Measurements from ENCODE around the gene DISC1.
"Not testable (repeated sequence)": the region's sequence is repeated elsewhere in the genome, so short reads cannot be mapped to it uniquely, and the experiment has no call there.

GRCh38 chr1:231625042-231625441, 1.5 kb upstream of the DISC1 start:
- not testable (repeated sequence) for TF ChIP-seq POLR2A (IDR thresholded peaks at IDR 0.05; ENCODE audit: low read depth, low read length); POU2F2 (IDR thresholded peaks at IDR 0.05; ENCODE audit: low read depth, low read length); PAX5 (IDR thresholded peaks at IDR 0.05; ENCODE audit: insufficient read depth, low read length, severe bottlenecking); TAF1 (IDR thresholded peaks at IDR 0.05; ENCODE audit: low read depth, low read length); POLR2AphosphoS5 (IDR thresholded peaks at IDR 0.05; ENCODE audit: low read depth, low read length); SPI1 (IDR thresholded peaks at IDR 0.05; ENCODE audit: low read depth, low read length)

All from GM12891 (cell line).